Measurements from ENCODE around the gene JADE2. TPM values are rescaled to one million over a fixed set of nuclear protein-coding genes. Genes with fewer than 3 reads are reported as not detected.
"Not testable (repeated sequence)": the region's sequence is repeated elsewhere in the genome, so short reads cannot be mapped to it uniquely, and the experiment has no call there.

JADE2 gene
- polyA plus RNA-seq, 1 donor = 10.5 TPM

- DNase-seq = no peak
Measured at GRCh38 chr5:134590992-134591659, 65.7 kb downstream of the JADE2 start.

DNA sequence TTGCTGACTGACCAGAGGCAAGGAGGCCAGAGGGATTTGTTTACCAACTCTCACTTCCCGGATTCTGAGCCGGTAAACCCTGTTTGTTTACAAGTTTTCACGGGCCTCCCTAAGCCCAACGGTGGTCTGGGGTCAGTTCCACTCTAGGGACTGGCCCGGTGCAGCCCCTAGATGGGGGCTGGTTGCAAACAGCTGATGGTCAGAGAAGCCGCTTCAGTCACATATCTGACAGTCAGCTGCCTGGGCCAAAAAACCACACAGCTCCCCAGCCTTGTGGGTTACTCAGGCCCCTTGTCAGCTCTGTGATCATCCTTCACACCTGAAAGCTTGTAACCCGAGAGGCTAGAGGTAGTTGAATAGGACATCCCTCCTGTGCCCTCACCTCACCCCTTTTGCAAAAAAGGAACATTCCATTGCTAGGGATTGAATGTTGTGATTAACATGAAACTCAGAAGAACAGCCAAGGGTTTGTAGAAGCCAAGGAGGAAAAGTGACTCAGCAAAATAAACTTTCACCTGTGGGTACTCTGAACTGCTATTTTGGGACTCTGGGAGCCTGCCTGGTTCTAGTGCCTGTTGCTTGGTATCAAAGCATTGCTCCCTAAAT lies 66.8 kb downstream of the JADE2 start:
- DNase-seq = no peak

- no peak for DNase-seq
Measured at GRCh38 chr5:134594336-134594735, 68.9 kb downstream of the JADE2 start.

DNA sequence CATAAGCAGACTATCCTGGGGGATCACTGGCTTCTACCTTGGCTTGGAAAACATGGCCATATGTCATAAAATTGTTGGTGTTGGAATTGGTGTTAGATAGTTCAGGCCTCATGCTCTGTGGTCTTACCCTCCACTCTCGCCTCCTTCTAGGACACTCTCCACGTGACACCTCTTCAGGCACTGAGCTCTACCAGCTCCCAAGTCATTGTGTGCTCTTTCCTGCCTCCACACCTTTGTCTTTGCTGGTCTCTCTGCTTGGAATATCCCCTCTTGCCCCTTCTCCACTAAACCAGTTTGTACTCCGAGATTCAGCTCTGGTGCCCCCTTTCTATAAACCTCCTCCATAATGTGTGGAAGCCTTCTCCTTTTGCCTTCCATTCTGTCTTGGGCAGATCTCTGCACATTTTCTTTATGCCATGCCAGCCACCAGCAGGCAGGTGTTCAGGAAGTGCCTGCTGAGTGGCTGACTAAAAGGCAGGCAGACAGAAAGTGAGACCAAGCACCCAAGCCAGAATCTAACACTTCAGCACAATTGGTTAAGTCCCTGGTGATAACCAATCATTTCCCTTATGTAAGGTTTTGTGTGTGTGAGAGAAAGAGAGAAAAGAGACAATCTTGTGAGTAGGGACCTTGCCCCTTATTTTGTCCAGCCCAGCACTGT lies 69.5 kb downstream of the JADE2 start:
- DNase-seq = no peak

GRCh38 chr5:134595458-134595838 lies 70.0 kb downstream of the JADE2 start:
- DNase-seq = no peak

DNA sequence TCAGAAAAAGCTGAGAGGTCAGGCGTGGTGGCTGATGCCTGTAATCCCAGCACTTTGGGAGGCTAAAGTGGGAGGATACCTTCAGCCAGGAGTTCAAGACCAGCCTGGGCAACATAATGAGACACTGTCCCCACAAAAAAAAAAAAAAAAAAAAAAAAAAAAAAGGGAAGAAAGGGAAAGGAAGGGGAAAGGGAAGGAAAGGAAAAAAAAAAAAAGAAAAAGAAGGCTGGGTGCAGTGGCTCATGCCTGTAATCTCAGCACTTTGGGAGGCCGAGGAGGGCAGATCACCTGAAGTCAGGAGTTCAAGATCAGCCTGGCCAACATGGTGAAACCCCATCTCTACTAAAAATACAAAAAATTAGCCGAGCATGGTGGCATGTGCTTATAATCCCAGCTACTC lies 74.3 kb downstream of the JADE2 start:
- not testable (repeated sequence) for DNase-seq

GRCh38 chr5:134600600-134600999 lies 75.1 kb downstream of the JADE2 start:
- no peak for DNase-seq

GRCh38 chr5:134603059-134603458 lies 77.6 kb downstream of the JADE2 start:
- DNase-seq = no peak

DNA sequence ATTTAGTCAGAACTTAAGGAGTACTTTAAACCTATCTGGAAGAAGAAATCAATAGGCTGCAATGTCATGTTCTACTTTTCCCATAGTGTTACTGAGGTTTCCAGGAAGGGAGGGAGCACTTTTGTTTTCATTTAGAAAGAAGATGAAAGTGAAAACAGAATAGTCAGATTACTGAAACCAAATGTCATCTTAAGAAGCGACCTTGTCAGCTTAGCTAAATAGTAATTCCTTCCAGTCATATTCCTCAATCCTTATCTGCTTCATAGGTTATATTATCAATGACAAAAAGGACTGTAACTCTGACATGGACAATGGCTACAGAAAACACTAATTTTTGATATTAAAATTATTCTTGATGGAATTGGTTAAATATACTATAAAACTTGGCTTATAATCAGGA lies 79.4 kb downstream of the JADE2 start:
- no peak for DNase-seq

DNA sequence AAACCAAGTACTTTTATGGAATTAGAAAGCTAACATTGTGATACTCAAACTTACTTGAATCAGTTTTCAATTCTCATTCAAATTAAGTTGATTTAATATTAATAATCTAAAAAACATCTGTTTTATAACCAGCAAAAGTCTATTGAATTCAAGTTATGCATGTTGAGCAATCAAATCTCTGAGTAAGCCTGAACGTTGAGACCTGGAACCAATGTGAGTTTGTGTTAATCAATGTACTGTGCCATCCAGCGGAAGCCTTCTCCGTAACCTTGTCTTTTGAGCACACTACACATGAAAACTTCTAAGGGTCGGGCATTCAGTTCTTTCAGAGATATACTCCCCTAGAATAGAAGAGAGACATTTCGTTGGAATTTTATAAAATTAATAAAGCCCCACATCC lies 81.3 kb downstream of the JADE2 start:
- no peak for DNase-seq

GRCh38 chr5:134608555-134608954 lies 83.1 kb downstream of the JADE2 start:
- no peak for DNase-seq

DNA sequence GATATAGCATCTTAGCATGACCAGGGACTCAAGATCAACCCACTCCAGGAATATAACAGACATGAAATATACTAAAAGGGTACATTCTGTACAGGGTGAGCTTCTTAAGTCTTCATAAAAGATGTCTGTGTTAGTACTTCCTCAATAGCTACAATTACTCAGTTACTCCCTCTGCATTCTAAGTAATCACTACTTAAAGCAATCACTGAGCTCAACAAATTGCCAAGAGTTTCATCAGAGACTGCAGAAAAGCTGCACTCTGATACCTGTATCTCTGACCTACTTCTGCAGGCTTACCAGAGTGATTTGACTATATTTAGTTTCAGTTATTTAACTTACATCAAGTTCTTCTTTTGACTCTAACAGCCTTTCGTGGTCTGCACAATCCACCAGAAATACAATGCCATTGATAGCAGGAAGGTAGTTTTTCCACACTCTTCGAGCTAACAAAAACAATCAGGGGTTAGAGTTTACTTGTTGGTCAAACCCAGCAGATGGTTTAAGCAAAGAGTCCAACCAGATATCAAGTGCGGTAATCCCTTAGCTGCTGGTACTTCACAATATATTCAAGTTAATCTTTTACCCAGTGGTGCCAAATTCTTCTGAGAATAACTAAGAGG lies 83.9 kb downstream of the JADE2 start:
- no peak for DNase-seq

DNA sequence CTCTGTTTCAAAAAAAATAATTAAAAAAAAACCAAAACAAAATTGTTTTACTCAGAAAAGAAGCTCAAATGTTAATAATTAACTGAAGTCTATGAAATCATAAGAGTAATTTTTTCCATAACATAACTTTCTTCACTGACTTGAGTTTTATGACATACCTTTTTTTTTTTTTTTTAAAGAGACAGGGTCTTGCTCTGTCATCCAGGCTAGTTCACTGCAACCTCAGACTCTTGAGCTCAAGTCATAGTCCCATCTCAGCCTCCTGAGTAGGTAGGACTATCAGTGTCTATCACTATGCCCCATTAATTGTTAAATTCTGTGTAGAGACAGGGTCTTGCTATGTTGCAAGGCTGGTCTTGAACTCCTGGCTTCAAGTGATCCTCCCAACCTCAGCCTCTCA lies 85.3 kb downstream of the JADE2 start:
- no peak for DNase-seq

DNA sequence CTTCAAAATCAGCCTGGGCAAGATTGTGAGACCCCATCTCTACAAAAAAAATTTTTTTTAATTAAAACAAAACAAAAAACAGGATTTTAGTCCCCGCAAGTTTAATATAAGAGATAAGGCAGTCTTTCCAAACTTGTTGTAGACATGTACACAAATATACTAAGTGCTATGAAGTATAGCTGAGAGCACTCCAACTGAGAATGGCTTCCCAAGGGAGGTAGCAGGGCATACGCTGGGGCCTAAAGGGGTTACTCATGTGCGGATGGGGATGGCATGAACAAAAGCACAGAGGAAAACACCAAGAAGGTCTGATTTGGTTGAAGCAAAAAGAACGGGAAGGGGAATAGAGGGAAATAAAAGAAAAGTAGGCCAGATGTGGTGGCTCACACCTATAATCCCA lies 86.0 kb downstream of the JADE2 start:
- DNase-seq = no peak

DNA sequence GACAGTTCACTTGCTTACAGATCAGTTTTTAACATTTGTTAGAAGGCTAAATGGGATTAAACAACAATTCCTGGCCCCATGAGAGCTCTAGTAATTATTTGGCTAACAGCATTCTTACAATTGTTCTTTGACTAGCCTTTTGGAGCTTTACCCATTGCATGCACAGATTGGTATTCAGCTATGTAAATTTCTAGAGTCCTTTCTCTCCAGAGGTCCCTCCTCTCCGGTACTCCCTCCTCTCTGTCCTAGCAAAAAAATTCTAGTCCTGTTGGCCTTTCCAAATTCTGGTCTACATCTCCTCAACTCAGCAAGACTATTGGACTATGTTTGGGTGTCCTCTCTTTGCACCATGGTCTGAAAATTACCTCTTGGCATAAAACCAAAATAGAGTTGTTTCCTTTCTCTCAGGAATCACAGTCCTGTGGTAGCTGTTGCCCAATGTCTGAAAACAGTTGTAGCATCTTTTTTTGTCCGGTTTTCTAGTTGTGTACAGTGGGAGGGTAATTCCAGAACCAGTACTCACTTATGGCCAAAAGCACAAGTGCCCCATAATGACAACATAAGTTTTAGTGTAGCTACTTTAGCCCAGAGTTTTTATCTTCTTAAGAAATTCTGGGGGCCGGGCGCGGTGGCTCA lies 89.1 kb downstream of the JADE2 start:
- no peak for DNase-seq

- no peak for DNase-seq
Measured at GRCh38 chr5:134620634-134621033, 95.2 kb downstream of the JADE2 start.

DNA sequence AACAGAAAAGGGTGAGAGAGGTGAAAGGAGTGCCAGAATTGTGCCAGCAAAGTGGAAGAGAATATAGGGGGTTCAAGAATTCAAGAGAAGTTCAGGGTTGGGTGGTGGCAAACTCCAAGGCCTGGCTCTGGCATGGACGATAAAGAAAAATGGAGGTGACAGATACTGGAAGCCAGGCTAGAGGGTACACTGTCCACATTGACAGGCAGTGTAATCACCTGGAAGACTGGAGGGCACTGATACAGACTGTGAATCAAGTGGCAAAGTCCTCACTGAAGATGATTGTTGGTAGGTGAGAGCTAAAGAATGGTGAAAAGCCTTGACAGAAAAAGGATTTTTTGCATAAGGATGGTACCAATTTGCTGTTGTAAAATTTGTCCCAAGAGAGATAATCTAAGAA lies 100.1 kb downstream of the JADE2 start:
- DNase-seq = no peak

DNA sequence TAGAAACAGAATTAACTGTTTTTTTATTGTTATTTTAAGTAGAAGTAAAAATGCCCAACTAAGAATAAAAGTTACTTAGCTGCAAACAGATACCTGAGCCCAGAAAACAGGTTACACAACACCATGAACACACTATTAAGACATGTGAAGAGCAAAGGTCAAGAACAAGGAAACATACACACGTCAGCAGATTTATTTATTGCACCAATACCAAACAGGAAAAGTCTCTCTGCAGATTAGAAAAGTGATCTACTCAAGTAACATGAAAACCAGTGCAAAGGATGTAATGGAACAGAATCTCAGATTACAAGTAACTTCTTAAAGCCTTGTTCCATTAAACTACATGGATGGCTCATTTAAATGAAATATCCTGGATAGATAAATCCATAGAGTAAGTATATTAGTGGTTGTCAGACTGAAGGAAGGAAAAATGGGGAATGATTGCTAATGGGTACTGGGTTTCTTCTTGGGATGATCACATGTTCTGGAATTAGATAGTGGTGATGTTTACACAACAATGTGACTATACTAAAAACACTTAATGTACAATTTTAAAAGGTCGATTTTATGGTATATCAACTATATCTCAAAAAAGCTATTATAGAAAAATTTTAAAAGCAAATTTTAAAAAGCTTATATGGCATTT lies 101.0 kb downstream of the JADE2 start:
- no peak for DNase-seq

Data from left kidney (tissue), 2 donors.